GM18517 (cell line): ENCODE data around the gene ZMYM3.

Source experiments
- ATAC-seq: cut with Tn5 transposase; IDR thresholded peaks from one replicate; pipeline ENCODE4 v1.9.1; 2021; ENCODE audit warnings: mild to moderate bottlenecking, moderate library complexity; ENCODE audit not compliant: unreplicated experiment

ZMYM3 gene

GRCh38 chrX:71253253-71254091 lies 468 bp downstream of the ZMYM3 start:
- no peak for ATAC-seq

GRCh38 chrX:71252221-71252620 lies 1.7 kb downstream of the ZMYM3 start:
- no peak for ATAC-seq

DNA sequence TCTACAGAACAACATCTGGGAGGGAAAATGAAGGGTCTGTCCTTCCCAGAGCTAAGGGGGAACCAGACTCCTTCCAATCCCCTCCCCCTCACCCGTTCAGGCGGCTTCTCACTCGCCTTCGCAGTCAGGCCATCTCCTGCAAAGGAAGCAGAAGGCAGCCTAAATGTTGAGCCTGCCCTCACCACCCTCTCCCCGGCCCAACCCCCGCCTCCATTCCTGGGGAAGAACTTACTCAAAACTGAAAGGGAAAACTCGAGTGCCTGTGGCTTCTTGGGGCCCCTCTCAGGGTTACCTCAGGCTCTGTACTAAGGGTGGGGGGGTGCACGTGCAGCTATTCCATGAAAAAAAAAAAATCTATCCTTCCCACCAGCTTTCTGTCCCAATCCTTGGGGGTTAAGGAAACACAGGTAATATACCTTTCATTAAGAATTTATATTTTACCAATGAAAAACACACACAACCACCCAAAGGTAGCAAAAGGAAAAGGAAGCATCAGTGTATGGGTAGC lies 2.4 kb downstream of the ZMYM3 start:
- no peak for ATAC-seq

- no peak for ATAC-seq
Observed at GRCh38 chrX:71250841-71251240, 3.1 kb downstream of the ZMYM3 start.

DNA sequence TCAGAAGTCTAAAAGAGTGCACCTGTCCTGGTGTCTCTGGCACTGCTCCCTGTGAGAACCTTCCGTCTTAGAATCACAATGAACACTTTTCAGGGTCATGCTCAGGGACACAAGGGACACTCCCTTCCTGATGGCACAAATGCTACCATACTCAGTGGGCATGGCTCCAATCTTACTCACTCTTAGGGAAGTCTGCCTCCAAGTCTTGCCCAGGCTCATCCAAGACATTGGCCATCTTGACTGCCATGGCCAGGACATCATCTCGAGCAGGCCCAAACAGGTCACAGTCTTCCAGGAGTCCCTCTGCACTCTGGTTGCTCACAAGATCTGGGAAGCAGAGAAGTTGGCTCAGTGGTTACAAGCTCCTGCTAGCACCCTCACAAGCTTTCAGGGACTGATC lies 8.8 kb downstream of the ZMYM3 start:
- no peak for ATAC-seq

DNA sequence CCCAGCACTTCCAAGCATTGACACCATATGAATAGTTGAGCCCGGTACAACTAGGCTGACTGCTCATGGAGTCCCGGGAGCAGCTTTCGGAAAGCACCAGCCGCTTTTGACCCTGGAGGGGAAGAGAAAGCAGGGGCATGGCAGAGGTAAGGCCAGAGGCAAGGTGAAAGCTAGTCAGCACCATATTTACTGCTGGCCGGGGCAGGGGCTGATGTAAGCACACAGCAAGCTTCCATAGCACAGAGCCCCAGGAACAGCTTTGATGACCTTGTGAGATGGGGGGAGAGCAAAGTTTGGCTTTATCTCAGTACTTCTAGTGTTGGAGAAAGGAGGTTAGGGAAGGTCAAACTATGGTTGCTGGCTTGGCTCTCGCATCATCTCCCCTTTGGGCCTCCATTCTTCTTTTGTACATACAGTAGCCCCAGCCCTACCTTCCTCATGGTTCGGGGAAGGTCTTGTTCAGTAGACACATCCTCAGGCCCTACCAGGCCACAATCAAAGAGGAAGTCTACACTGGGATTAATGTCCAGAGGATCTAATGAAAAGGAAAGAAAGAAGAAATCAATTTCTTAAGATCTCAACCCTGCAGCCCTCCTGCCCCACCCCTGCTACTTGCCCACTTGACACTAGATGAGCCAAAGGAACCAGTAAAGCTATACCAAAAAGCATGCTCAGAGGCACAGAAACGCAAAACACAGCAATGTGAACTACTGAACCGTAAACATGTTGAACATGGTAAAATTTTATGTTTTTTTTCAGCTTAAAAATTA lies 9.4 kb downstream of the ZMYM3 start:
- no peak for ATAC-seq

DNA sequence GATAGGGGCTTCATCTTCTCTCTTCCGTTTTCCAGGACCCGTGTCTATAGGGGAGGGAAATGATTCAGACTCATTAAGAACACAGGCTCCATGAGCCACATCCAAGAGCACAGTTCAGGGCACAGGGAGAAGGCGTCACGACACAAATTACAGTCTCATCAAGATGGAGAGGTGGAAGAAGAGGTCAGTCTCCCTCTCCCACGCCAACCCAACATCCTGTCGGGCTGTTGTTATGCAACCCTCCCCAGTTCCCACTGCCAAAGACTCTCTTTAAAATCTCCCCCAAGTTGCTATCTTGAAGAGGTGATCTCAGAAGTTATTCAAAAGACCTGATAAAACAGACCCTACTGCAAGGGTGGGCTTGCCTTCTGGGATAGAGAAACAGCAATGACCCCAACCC lies 12.6 kb downstream of the ZMYM3 start:
- no peak for ATAC-seq

- ATAC-seq = no peak
Observed at GRCh38 chrX:71239781-71240180, 14.2 kb downstream of the ZMYM3 start.

DNA sequence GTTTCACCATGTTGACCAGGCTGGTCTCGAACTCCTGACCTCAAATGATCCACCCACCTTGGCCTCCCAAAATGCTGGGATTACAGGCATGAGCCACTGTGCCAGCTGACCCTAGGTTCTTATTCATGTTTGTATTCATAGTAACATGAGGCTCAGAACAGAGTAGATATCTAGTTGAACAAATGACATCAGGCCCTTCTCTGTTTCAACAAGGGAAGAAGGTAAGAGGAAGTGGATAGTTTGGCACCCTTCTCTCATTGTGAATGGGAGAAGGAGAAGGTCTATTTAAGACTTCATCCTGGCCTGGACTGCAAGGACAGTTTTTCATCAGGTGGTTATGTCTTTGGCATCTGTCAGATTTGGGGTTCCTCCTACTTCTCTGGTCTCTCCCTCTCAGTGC lies 17.1 kb downstream of the ZMYM3 start:
- ATAC-seq = no peak

DNA sequence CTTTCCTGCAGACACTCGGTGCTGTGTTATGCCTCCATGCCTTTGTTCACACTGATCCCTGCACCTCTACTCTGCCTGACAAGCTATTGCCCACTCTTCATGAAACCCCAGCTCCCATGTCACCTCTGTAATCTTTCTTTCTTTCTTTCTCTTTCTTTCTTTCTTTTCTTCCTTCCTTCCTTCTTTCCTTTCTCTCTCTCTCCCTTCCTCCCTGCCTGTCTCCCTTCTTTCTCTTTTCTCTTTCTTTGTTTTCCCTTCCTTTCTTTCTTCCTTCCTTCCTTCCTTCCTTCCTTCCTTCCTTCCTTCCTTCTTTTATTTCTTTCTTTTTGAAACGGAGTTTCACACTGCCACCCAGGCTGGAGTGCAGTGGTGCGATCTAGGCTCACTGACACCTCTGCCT lies 18.5 kb downstream of the ZMYM3 start:
- no peak for ATAC-seq

GRCh38 chrX:71228063-71228642 lies 25.8 kb downstream of the ZMYM3 start:
- no peak for ATAC-seq

DNA sequence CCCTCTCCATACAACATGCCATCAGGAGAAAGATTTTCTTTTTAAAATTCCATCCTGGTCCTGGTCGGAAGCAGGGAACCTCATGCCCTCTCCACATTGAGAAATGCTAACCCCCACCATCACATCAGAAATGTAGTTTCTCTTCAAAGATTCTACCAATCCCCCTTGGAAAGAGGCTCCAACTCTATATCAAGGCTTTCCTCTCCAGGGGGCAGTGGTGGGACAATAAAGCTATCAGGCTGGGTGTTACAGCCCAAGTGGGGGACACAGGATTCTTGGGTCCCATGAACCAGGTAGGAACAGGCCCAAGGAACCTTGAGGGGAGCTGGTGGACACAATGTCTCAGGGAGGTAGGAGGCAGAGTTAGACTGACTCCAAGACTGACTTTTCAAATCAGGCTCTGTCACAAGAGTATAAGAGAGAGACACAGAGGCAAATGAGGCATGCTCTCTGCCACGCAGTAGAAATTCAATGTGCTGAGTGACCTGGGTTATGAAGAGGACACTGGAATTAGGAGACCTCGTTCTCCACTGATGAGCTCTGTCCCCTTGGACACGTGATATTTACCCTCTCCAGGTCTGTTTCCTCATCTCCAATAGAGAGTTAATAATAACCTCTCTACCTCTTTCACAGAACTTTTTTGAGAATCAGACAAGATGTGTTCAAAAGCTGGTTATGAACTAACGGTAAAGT lies 26.4 kb downstream of the ZMYM3 start:
- ATAC-seq = no peak

- no peak for ATAC-seq
Observed at GRCh38 chrX:71225676-71226075, 28.3 kb downstream of the ZMYM3 start.

DNA sequence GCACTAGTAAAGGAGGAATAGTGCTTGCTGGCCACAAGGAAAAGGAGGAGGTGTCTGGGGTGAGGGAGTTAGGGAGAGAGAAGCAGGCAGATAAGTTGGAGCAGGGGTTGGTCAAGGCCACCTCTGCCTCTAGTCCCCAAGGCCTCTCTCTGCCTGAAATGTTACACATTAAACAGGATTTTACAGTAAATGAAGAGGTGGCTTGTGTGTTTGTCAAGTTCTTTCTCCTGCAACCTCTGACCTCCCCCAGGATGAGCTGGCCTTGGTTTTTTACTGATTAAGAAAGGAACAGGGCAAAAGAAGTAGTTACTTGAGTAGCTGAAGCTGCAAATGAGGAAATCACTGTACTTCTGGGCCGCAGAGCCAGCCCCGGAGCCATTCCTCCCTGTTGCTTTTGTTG lies 28.9 kb downstream of the ZMYM3 start:
- no peak for ATAC-seq

DNA sequence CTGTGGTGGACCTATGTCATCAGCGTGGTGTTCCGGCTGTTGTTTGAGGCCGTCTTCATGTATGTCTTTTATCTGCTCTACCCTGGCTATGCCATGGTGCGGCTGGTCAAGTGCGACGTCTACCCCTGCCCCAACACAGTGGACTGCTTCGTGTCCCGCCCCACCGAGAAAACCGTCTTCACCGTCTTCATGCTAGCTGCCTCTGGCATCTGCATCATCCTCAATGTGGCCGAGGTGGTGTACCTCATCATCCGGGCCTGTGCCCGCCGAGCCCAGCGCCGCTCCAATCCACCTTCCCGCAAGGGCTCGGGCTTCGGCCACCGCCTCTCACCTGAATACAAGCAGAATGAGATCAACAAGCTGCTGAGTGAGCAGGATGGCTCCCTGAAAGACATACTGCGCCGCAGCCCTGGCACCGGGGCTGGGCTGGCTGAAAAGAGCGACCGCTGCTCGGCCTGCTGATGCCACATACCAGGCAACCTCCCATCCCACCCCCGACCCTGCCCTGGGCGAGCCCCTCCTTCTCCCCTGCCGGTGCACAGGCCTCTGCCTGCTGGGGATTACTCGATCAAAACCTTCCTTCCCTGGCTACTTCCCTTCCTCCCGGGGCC lies 29.7 kb downstream of the ZMYM3 start:
- no peak for ATAC-seq

- no peak for ATAC-seq
Observed at GRCh38 chrX:71222929-71223328, 31.0 kb downstream of the ZMYM3 start, which contains the start of gene GJB1. TSS of gene GJB1 (plus strand) at chrX:71223224. CDS start at chrX:71223708, 484 bp downstream.

- ATAC-seq = no peak
Observed at GRCh38 chrX:71221145-71221544, 32.8 kb downstream of the ZMYM3 start.

DNA sequence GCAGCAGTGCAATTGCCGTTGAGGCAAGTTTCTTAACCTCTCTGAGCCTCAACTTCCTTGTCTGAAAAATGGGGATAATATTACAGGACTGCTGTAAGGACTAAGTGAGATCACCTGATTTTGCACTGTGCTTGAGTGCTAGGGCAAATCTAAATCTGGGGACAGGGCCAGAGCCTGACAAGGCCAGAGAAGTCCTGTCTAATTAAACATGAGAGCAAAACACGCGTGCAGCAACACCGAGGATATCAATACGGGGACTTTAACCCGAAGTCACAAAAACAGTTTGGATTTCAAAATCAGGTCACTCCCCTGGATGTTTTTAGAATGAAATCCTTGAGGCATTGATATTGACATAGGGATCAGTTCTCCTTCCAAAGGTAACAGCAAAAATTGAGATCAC lies 36.6 kb downstream of the ZMYM3 start:
- no peak for ATAC-seq

DNA sequence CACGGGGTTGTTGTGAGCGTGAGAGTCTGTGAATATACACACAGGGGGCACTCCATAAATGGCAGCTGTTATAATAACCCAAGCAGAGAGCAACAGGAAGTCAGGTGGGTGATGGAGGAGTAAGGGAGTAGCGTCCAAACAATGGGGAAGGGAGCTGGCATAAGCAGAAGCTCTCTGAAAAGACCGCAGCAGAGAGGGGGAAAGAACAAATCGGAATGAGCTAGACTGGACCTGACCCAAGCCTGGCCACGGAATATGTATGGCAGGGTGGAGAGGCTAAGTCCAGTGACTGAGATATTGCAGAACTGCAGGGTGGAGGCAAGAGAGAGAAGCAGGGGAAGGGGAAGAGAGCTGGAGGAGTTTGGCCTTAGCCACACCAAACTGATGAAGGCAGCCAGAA lies 37.5 kb downstream of the ZMYM3 start:
- no peak for ATAC-seq

- no peak for ATAC-seq
Observed at GRCh38 chrX:71215338-71215912, 38.5 kb downstream of the ZMYM3 start.
